Cardiac muscle cell (in vitro differentiated cells and primary cell): Measurements from ENCODE around the gene SFXN5. TPM values are rescaled to one million over a fixed set of nuclear protein-coding genes. Genes with fewer than 3 reads are reported as not detected.
"Not testable (repeated sequence)": the region's sequence is repeated elsewhere in the genome, so short reads cannot be mapped to it uniquely, and the experiment has no call there.

Source experiments
- DNase-seq, 2 donors: peaks; one replicate each; pipeline versions ENCODE4 v3.0.0 to v3.0.0-alpha.2; 2010 to 2017; ENCODE audit warnings: low read depth in 1 of 2, low spot score in 1 of 2
- H3K27ac ChIP-seq: fragments of 200-600 bp; sonication (generic); 2 replicates; pipeline ENCODE4 v1.5.1; 2016
- H3K27me3 ChIP-seq: fragments of 200-600 bp; sonication (generic); 2 replicates; pipeline ENCODE4 v1.6.0; 2016; ENCODE audit warnings: control low read depth
- H3K36me3 ChIP-seq: fragments of 200-600 bp; sonication (generic); 2 replicates; pipeline ENCODE4 v1.5.1; 2016; ENCODE audit warnings: control low read depth
- H3K4me1 ChIP-seq: fragments of 200-600 bp; sonication (generic); 2 replicates; pipeline ENCODE4 v1.8.1; 2017; ENCODE audit warnings: low read depth, mild to moderate bottlenecking, mixed run types
- H3K4me3 ChIP-seq: fragments of 200-600 bp; sonication (generic); 2 replicates; pipeline ENCODE4 v1.5.1; 2016; ENCODE audit warnings: mild to moderate bottlenecking
- H3K9me3 ChIP-seq: fragments of 200-600 bp; sonication (generic); 2 replicates; pipeline ENCODE4 v1.5.1; 2017; ENCODE audit warnings: low read depth, mild to moderate bottlenecking, control low read depth
- polyA plus RNA-seq: library from polyadenylated mRNA; unstranded; fragments of >200 nt; fragmentation: Nextera tagmentation; extraction: Ambion mirVana; gene quantifications from 2 replicates; pipeline ENCODE4 v1.2.1, GENCODE V29; 2016
- total RNA-seq: library from RNA; depleted of rRNA; stranded (reverse); fragments of >200 nt; gene quantifications from 2 replicates; pipeline ENCODE4 v1.2.3, GENCODE V29; 2016
- TF ChIP-seq, protein P1 (sequence below): IDR thresholded peaks from 2 replicates; pipeline ENCODE4 v1.5.1; 2012; ENCODE audit warnings: low read depth, mild to moderate bottlenecking, low read length

The SFXN5 gene
- total and polyA plus RNA-seq, 2 experiments from 2014 or later, result 11.4 to 13.5 TPM

DNA sequence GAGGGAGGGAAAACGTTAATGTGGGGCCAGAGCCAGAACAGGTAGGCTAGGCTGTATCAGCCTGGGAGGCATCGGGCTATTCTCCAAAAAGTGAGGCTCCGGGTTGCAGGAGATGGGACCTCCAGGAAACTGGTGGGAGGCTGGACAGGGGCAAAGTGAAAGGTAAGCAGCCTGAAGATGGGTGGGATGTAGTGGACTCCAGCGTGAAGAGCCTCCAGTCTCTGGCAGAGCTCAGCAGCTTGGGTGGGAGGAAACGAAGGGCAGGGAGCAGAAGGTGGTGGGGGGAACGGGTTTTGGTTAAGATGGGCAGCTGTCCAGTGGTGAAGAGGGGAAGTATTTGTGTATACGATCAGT is 157.3 kb downstream of the SFXN5 start:
- Histone ChIP-seq H3K4me1 (no peaks in the 10 kb centered on the region), H3K27me3 (peaks cover 100% of the 10 kb centered on the region), H3K27ac (no peak overlapping the region), H3K4me3 (no peak overlapping the region), H3K36me3 (no peaks in the 10 kb centered on the region), H3K9me3 (no peaks in the 10 kb centered on the region)
- TF ChIP-seq, protein P1, sequence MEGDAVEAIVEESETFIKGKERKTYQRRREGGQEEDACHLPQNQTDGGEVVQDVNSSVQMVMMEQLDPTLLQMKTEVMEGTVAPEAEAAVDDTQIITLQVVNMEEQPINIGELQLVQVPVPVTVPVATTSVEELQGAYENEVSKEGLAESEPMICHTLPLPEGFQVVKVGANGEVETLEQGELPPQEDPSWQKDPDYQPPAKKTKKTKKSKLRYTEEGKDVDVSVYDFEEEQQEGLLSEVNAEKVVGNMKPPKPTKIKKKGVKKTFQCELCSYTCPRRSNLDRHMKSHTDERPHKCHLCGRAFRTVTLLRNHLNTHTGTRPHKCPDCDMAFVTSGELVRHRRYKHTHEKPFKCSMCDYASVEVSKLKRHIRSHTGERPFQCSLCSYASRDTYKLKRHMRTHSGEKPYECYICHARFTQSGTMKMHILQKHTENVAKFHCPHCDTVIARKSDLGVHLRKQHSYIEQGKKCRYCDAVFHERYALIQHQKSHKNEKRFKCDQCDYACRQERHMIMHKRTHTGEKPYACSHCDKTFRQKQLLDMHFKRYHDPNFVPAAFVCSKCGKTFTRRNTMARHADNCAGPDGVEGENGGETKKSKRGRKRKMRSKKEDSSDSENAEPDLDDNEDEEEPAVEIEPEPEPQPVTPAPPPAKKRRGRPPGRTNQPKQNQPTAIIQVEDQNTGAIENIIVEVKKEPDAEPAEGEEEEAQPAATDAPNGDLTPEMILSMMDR, result no peak
- DNase-seq, result no peak

DNA sequence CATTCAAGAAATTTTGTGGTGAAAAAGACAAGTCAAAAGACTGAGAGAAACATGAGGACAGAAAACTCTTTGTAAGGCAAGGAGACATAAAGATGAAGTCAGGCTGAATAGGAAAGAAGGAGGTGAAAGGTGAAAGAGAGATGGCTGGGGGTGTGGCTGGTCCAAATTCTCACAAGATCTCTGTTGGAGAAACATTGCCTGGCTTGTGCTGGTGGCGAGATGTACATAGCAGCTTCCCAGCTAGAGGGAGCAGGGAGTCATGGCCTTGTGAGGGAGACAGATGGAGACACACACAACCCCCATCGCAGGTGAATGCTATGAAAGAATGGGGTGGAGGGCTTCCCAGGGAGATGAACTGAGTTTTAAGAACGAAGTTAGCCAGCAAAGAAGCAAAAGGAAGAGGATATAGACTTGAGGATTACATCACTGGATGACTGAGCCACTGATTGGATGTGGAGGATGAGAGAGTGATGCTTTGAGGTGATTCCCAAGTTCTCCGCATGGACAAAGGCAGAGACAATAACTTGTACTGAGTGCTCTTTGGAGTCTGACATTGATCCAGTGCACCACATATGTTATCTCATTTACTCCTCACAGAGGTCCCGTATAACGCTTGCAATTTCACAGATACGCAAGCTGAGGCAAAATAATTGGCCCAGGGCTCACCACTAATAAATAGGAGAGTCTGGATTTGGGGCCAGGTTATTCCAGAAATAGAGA is 157.9 kb downstream of the SFXN5 start:
- peaks cover 100% of the 10 kb centered on the region for H3K27me3 ChIP-seq

DNA sequence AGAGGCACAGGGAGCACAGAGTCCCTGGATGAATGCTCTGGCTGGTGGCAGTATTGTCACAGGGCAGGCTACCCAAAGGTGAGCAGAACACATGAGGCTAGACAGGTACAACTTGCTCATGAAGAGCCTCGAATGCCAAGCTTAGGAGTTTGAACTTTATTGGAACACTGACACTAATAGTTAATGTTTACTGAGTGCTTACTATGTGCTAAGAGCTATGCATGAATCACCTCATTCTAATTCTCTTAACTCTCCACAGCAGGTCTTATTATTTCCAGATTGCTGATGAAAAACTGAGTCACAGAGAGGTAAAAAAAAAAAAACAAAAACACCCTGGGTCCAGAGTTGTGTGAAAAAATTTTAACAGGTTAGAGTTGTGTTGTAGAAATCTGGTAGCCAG is 160.3 kb downstream of the SFXN5 start:
- Histone ChIP-seq H3K9me3 (no peaks in the 10 kb centered on the region), H3K36me3 (no peaks in the 10 kb centered on the region), H3K4me3 (no peak overlapping the region), H3K27ac (no peak overlapping the region), H3K27me3 (peaks cover 100% of the 10 kb centered on the region), H3K4me1 (no peaks in the 10 kb centered on the region)
- TF ChIP-seq, protein P1, result no peak
- DNase-seq, result no peak

More for the DNA sequence above, 157.9 kb downstream of the SFXN5 start:
- Histone ChIP-seq H3K4me3 (no peak overlapping the region), H3K36me3 (no peaks in the 10 kb centered on the region), H3K9me3 (no peaks in the 10 kb centered on the region), H3K4me1 (no peaks in the 10 kb centered on the region), H3K27ac (no peak overlapping the region)
- DNase-seq, result no peak
- TF ChIP-seq, protein P1, result peak; percentile 18

DNA sequence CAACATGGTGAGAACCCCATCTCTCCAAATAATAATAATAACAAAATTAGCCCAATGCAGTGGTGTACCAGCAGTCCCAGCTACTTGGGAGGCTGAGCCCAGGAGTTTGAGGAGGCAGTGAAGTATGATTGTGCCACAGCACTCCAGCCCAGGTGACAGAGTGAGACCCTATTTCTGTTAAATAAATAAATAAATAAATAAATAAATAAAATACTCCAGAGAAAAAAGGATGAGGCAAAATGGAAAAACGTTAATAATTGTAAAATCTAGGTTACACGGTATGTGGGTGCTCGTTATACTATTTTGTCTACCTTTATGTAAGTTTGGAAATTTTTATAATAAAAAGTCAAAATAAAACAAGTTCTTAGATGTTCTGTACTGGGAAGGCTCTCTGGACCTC is 162.8 kb downstream of the SFXN5 start:
- Histone ChIP-seq H3K27me3 (peaks cover 100% of the 10 kb centered on the region), H3K4me1 (no peaks in the 10 kb centered on the region), H3K27ac (no peak overlapping the region), H3K36me3 (no peaks in the 10 kb centered on the region), H3K9me3 (no peaks in the 10 kb centered on the region), H3K4me3 (no peak overlapping the region)
- TF ChIP-seq, protein P1, result no peak
- no peak for DNase-seq

DNA sequence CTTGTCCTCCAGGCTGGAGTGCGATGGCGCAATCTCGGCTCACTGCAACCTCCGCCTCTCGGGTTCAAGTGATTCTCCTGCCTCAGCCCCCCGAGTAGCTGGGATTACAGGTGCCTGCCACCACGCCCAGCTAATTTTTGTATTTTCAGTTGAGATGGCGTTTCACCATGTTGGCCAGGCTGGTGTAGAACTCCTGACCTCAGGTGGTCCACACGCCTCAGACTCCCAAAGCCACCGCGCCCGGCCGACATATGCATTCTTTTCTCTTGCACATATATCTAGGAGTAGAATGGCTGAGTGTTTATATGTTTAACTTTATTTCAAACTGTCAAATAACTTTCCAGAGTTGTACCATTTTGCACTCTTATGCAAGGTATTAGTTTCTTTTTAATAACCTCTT is 164.1 kb downstream of the SFXN5 start:
- H3K9me3 ChIP-seq, H3K27ac ChIP-seq, DNase-seq, H3K4me3 ChIP-seq, H3K36me3 ChIP-seq, H3K4me1 ChIP-seq: not testable (repeated sequence)
- peaks cover 100% of the 10 kb centered on the region for H3K27me3 ChIP-seq

DNA sequence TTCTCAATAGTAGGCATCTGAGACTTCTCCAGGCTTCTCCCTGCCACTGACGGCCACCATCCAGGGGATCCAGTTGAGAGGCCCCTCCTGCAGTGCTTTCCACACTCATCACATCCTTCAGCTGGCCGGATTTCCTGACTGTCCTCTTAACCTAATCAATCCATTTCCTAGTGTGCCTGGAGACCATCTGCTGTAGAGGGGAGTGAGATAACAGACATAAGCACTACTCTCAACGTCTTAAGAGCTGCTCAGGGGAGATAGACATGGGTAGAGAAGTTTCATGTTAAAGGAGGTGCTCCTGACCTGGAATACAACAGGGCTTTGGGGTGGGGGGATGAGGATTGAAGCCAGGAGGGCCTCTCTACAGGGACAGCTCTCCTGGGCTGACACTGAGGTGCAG is 170.1 kb downstream of the SFXN5 start:
- no peak overlapping the region for H3K4me3 ChIP-seq
- DNase-seq, result peak in 1 of 2 donors; percentile 66
- H3K4me1 ChIP-seq, result peaks cover 7% of the 10 kb centered on the region
- TF ChIP-seq, protein P1, result no peak
- no peaks in the 10 kb centered on the region for H3K36me3 ChIP-seq
- H3K27ac ChIP-seq, result no peak overlapping the region
- H3K27me3 ChIP-seq, result peaks cover 94% of the 10 kb centered on the region
- H3K9me3 ChIP-seq, result no peaks in the 10 kb centered on the region
